T-helper 2 cell (primary cell): Measurements from ENCODE around the gene ROR1.

Experiments used
- DNase-seq, 5 experiments: peaks; one replicate each; pipeline versions ENCODE4 v3.0.0 to v3.0.0-alpha.2; 2012 to 2022

Gene ROR1

DNA sequence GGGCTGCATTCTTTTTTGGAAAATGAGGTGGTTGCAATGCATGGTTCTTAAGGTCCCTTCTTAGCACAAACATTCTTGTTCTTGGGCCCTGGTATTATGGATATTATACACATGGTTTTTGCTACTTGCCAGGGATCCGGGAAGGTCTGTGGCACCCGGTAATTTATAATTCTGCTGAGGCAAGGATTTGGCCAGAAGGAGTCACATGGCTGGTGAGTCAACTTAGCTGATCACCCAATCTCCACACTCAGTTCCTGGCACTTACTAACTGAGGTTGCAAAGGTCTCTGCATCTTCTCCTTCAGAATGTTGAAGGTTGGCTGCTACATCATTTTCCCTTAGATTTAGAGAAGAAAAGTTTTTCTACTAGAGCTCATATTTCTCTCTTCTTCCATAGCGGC, 112.5 kb downstream of the ROR1 start:
- no peak for DNase-seq

DNA sequence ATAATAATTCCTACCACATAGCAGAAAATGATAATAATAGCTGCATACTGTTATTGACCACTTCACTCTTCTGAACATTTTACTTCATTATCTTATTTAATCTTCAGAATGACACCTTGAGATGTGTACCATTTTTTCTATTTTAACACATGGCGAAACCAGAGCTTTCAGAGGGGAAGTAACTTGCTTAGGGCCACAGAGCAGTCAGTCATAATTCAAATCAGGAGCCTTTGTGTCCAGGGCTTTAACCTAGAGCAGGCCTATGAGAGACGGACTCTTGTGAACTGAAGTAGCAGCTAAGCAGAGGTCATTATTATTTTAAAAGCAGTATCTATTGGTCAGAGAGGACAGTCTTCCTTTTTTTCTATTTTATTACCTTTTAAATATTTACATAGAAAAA, 114.0 kb downstream of the ROR1 start:
- no peak for DNase-seq

DNA sequence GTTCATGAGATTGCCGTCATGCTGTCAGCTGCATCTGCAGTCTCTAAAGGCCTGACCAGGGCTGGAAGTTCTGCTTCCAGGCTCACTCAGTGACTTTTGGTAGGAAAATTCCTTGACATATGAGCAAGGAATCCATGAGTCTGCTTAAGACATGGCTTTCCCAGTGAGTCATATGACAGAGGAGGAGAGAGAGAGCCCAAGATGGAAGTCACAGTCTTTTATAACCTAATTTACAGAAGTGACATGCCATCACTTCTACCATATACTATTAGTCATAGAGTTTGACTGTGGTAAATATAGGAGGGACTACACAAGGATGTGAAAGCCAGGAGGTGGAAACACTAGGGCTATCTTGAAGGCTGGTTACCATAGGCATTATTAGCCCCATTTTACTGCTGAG, 115.2 kb downstream of the ROR1 start:
- no peak for DNase-seq

DNA sequence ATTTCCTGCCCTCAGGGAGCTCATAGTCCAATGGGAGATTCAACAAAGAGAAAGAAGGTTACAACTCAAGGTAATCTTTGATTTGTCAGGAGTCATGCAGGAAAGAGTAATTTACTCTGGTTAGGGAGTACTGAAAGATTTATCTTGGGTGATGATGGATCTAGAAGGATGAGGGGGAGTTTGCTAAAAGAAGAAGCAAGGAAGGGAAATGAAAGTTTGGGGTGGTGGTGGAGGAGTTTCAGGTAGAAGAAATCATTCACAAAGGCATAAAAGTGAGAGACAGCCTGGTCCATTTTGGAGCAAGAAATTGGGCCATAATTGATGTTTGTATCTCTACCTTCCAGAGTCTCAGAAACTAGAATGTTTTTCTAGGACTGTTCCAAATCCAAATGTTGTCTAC, 116.7 kb downstream of the ROR1 start:
- DNase-seq = no peak

DNA sequence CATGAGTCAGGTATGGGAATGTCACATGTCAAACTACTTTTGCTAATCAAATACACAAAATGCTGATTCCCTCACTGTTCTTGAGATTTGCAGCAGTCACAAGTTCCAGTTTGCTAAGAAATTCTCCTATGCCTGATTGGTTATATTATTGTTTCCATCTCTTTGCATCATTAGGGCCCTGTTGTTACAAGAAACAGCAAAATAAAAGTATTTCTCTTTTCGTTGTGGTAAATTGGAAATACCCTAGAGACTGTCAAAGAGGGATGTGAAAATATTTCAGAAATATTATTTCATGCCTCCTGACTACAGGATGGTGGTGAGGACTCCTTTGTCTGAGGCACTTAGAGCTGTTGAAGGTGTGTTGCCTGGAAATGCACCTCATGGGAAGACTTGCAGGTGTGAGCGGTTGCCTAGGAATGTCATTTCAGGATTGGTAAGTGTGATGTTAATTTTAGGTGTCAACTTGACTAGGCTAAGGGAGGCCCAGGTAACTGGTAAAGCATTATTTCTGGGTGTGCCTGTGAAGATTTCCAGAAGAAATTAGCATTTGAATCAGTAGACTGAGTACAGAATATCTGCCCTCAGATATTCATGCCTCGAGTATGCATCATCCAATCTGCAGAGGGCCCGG, 117.4 kb downstream of the ROR1 start:
- DNase-seq = no peak

DNA sequence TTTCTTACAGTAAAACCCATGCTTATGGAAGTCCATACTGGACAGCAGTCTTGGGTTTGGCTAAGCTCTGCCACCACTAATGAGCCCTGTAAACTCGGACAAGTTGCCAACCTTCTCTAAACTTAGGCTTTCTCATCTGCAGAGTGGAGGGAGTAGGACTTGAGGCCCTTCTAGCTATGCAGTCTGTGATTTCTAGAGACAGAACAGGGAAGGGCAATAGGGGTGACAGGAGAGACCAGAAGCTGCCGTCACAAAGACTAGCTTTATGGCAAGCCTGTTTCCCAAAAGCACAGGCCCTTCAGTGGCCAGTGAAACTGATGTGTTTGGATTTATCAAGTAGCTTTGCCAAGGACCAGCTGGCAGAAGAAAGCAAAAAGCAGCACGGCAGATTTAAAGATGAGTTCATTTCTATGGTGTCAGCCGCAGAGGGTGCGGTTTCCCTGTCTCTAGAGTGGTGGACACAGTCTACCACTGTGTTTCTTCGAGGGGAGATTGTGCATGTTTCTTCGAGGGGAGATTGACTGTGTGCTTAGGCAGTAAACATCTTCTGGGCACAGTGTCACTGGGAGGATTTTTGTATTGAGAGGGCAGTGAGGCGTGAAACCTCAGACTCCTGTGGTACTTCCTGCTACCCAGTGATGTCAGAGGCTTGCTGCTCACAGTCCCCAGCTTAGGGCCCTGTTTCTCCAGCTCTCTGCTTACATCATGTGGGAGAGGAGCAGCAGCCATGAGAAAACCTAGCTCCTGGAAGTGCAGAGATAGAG, 119.0 kb downstream of the ROR1 start:
- DNase-seq = peak in 1 of 5 experiments; percentile 45

DNA sequence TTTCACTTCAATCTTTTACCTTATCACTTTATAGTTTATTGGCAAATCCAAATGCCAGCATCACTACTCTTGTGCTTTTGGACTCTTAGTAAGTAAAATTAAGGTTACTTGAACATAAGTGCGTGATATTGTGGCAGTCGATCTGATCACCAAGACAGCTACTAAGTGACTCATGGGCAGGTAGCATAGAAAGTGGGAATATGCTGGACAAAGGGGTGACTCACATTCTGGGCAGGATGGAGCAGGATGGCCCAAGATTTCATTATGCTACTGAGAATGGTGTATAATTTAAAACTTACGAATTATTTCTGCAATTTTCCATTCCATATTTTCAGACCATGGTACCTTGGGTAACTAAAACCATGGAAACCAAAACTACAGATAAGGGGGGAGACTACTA, 120.2 kb downstream of the ROR1 start:
- no peak for DNase-seq

DNA sequence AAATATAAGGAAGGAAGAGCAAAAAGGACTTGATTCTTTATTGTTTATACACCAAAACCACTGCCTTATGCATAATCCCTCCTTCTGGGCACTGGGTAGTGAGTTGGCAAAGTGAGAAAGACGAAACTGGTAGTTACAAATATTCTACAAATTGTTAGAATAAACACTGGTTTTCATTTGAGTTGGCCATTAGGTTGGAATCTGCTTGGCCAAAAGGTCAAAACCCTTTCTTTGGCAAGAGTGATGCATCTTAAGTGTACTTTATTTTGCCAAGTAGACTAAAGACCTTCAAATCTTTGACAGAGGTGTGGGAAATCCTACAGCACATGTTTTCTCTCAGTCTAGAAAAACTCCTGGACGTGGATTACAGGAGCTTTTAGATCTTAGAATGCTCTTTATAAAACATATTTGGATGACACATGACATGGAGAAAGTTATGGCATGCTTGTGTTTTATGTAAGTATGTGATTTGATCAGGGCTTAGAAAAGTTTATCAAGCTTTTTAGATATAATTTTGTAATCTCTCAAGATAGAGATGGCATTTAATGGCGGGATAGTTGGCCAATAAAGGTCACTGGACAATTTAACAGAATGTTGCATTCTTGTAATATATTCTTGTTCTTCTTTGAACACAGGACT, 120.9 kb downstream of the ROR1 start:
- no peak for DNase-seq

DNA sequence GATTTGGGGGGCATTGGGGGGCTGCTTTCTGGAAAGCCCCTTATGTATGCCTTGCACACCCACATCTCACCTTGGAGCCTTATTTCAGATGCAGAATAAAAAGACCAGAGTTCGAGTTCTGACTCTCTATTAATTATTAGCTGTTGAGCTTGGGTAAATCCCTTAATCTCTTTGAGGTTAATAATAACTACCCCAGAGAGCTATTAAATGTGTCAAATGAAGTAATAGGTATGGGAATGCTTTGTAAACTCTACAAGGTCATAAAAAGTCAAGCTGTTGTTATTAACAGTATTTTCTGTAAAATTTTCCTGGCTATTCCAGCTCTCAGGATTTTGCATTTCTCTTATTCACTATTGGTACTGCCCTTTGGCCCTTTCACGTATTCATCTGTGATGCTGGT, 122.9 kb downstream of the ROR1 start:
- DNase-seq = no peak

DNA sequence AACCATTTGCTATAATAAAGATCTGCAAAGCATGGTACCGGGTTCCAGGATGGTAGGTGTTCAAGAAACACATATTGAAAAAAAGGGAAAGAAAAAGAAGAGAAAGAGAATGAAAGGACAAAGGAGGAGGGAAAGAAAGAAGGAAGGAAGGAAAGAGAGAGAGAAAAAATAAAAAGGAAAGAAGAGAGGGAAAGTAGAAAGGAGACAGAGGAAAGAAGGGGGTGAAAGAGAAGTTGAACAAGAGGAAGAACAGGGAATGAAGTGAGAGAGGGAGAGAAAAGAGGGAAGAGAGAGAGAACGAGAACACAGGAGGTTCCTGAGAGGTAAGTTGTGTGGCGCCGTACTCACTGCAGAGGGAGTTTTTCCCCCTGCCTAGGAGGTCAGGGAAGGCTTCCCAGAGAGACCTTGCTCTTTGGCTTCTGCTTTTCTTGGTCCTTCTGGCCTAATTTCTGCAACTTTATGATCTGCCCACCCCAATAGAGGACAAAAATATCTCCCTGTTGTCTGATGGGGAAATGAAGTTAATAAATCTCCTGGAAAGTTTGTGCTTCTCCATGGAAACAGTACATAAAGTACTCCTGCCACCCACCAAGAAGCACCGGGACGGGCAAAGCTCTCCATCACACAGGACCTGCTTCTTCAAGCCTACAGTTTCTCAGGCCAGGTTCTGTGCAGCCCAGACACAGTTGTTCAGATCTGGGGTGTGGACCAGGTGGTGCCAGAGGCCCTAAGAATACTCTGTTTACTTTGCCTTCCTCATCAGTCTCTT, 124.8 kb downstream of the ROR1 start:
- DNase-seq = no peak

DNA sequence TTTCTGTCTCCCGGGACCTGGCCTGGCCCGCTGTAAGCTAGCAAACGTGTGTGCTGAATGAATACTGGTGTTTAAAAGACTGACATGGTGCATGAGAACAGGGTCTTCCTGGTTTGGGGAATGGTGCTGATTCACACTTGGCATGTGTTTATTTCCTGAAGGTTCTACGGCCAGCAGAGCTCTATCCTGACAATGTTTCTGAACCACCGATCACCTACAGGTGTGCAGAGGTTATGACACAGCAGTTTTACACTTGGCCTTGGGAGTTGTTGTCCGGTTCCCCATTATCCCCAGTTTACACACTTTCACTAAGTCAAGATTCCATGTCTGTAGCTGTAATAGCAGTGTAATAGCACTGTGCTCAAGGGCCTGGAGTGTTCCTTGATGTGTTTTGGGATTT, 127.3 kb downstream of the ROR1 start:
- no peak for DNase-seq

DNA sequence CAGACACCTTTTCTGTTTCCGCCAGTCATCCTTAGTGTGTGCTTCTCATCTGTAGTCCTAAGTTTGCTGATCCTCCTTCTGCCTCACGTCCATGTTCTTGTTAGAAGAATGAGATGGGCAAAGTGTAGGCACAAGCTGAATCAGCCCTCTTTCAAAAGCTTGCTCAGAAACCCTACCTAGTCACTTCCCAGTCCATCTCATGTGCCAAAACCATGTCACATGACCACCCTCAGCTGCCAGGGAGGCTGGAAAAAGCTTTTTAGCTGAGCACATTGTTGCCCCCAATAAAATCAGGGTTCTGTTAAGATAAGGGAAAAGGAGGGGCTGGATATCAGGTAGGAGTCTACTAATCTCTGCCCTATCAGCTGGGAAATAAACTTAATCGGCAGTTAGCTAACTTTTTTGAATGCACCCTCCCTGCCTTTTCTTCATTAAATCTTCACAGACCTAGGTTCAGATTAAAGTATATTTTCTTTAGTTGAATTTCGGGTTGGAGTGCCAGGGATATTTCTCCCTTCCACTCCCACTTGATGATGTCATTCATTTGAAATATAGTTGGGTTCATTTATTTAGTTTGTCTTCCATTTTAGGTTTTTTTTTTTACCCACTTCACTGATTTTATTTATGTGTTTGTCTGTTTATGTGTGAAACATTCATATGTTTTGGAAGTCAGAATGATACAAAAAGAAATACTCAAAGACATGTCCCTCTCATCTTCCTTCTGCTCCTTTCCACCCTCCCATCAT, 129.2 kb downstream of the ROR1 start:
- no peak for DNase-seq

DNA sequence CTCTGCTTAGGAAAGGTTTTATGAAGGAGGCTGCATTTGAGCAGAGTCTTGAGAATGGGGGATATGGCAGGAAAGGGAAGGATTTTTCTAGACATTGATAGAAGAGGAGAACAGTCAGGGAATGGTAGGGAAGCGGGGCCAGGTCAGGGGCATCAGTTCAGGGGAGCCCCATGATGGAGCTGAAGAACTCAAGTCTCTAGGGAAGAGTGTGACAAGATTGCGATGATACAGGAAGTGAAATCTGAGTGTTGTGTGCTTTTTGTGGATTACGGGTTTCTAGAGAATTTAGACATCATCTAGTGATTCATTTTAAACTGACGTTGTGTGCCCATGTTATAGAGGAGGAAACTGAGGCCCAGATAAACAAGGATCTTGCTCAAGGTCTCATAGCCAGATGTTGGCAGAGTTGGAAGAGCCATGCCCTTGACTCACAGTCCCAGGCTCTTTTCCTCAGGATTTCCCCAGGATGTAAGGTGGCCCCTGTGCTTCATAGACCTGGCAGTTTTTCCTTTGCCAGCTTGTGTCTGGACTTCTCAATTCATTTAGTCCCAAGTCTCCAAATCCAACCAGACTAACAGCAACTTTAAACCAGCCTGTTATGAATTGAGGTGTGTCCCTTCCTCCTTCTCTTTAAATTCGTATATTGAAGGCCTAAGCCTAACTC, 130.3 kb downstream of the ROR1 start:
- peak in 1 of 5 experiments; percentile 43 for DNase-seq

DNA sequence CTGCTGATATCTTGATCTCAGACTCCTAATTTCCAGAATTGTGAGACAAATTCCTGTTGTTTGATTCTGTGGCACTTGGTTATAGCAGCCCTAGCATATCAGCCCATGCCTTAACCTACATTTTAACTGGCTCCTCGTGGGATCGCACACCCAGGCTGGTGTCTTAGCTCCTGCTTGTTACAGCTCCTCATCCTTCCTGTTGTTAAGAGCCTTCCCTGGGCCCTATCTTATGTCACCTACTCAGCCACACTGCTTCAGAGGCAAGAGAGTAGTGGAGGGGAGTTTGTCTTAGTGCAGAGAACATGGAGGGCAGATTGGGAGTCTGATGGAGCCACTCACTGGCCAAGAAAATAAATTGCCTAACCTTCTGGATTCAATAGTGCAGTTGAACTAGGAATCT, 131.0 kb downstream of the ROR1 start:
- no peak for DNase-seq

DNA sequence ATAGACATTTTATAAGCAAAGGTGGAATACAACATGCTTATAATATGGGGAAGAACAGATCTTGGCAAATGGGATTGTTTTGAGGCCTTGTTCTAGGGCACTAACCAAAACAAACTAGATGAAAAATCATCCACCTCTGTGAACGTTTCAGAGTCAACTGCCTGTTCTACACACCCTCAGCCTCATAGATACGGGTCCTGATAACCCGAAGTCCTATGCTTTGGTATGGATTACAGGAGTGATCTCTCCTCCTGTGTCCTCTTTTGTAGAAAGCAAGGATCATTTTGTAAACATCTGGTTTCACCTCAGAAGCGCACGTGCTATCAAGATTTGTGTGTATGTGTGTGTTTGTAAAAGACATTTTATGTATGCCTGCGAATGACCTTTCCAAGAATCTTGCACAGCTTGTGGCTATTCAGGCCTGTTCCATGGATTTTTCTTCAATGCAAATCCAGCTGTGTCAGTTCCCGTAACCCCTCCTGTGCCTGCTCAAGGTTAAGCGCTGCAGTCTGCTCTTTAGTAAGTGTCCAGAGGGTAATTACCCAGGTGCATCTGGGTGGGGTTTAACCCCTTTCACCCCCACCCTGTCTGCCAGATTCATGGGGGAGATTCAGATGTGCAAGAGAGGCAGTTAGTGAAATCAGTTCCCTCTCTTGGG, 132.4 kb downstream of the ROR1 start:
- no peak for DNase-seq

DNA sequence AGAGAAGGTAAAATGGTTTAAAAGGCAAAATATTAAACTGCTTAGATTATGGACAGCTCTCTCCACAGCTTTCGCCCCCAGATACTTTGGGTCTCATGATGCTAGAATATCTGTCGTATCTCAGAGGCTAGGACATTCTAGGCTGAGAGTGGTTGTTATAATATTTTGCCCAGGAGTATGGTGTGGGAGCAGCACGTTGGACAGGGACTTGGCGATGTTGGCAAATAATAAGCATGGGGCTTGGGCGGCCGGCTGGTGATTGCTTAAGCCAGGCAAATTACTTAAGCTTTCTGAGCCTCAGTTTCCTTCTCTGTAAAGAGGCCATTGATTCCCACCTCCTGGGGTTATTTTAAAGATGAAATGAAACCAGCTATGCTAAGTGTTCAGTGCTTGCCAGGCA, 133.2 kb downstream of the ROR1 start:
- no peak for DNase-seq

DNA sequence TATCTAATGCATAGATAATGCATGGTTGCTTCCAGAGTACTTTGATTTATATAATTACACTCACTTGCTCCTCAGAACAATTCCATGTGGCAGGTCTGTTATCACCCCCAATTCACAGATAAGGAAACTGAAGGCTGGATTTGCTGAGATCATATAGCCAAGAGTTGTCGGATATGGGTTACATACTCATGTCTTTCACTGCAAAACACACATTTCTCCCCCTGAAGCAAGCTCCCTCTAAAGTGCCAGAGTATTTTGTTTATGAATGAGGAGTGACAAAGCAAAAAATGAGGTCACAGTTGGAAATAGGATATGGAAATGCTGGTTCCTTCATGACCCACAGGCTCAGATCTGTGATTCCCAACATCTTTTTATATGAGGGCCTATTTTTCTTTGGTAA, 134.2 kb downstream of the ROR1 start:
- no peak for DNase-seq

DNA sequence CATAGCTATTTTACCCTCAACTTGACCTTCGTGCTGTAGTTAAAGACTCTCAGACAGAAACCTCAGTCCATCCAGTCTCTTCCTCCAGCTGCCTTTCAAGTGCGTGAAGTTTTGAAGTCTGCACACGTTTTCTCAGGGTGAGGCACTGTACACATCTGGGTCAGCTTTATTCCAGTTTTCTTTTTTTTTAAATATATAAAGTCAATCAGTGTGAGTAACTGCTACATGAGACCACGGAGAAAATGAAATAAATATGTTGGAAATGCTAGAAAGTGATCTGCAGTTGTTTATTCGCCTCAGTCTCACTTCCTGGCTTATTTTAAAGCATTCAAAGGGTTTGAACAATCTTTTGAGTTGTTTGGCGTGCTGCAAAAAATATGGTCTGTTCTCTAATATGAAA, 135.7 kb downstream of the ROR1 start:
- DNase-seq = no peak

DNA sequence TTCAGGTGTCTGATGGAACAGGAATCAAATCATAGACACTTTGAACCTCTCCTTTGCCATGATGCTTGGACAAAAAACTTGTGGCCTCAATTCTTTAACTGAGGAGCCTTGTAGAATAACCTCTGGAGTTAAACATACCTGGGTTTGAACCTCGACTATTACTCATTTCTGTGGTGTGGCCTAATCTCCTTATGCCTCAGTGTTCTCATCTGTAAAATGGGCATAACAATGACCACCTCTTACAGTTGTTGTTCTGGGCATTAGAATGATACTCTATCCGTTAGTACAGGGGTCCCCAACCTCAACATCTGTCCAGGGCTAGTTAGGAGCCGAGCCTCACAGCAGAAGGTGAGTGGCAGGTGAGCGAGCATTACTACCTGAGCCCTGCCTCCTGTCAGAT, 137.2 kb downstream of the ROR1 start:
- DNase-seq = no peak

DNA sequence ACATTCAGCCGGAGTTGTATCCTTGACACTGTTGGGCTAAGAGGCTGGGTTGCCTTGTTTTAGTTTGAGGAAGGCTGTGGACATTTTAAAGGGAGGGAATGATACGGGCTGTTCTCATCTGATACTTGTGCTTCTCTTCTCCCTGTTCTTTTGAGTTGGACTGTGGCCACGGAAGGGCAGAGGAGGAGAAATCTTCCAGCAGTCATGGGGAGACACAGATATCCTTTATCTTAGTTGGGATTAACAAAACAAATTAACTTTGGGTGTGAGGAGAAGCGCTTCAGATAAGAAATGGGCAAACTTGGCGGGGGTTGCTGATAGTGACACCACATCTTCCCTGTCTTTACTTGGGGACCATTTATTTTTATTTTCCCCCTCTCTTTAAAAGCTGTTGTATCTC, 138.8 kb downstream of the ROR1 start:
- DNase-seq = no peak

DNA sequence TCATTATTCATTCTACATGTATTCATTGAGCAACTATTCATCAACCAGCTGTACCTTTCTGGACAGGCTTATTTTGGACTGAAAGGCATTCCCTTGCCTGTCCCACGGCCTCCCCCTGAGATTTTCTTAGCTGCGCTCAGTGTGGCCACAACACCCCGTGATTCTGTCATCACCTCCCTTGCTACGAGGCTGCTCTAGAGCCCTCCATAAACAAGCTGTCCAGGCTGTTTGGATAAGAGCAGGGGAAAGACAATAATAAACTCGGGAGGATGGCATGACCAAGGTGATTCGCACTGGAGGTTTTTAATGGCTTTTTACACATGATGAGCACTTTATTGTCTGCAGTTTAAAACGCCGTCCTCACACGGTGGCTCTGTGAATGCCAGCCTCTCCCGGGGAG, 139.7 kb downstream of the ROR1 start:
- no peak for DNase-seq

DNA sequence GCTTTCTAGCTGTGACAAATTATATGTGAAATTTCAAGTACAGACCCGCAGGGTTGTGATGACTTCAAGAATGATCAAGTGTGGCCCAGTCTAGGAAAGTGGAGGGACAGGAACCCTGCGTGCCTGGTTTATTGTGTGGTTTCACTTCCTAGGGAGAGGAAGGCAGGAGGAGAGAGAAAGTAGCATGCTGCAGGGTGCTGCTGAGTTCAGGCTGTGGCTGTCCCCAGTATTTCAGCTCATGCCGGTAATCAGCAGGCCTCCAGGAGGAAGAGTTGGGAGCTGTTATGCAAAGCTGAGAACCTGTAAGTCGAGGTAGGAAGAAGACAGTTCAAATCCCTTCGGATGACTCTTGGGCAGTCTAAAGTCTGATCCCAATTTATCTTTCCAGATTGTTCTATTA, 140.4 kb downstream of the ROR1 start:
- DNase-seq = no peak
